H1 (cell line): ENCODE measurements around the gene PI4K2A. TPM values are rescaled to one million over a fixed set of nuclear protein-coding genes. Genes with fewer than 3 reads are reported as not detected.

Experiments used
- ASH2L ChIP-seq: fragments of 200-600, 300-600 bp; sonication (generic); IDR thresholded peaks from one replicate; pipeline ENCODE4 v1.7.1; 2017; ENCODE audit warnings: low read length
- BCL11A ChIP-seq, 2 experiments: IDR thresholded peaks; one replicate each; pipeline ENCODE4 v1.6.1; 2011; ENCODE audit warnings: low read depth in 2 of 2, low read length in 2 of 2, mild to moderate bottlenecking in 2 of 2
- CBX8 ChIP-seq: fragments of 300-800, 300-1000 bp; sonication (generic); IDR thresholded peaks from 2 replicates; pipeline ENCODE4 v1.7.1; 2016; ENCODE audit warnings: low read depth, low read length, borderline replicate concordance
- CTBP2 ChIP-seq: IDR thresholded peaks from 2 replicates; pipeline ENCODE4 v1.7.0; 2011; ENCODE audit warnings: borderline replicate concordance, mild to moderate bottlenecking, moderate library complexity, mixed read lengths, low read length; ENCODE audit not compliant: insufficient read depth, insufficient read length
- CTCF ChIP-seq, 3 experiments: IDR thresholded peaks; 1 replicate in 2 of 3; 2 replicates in 1 of 3; pipeline versions ENCODE4 v1.5.1 to v1.6.1; 2011; ENCODE audit warnings: low read length in 3 of 3, mild to moderate bottlenecking in 3 of 3, inconsistent platforms in 2 of 3, low read depth in 1 of 3, moderate library complexity in 1 of 3; ENCODE audit not compliant: insufficient read depth in 1 of 3; ENCODE audit errors: control extremely low read depth in 1 of 3
- EP300 ChIP-seq, 2 experiments: IDR thresholded peaks; 1 replicate in 1 of 2; 2 replicates in 1 of 2; pipeline ENCODE4 v1.6.1; 2011 to 2012; ENCODE audit warnings: low read depth in 2 of 2, low read length in 2 of 2, mild to moderate bottlenecking in 2 of 2, borderline replicate concordance in 1 of 2, inconsistent platforms in 1 of 2, moderate library complexity in 1 of 2
- GTF2F1 ChIP-seq: IDR thresholded peaks from 2 replicates; pipeline ENCODE4 v1.6.1; 2012; ENCODE audit warnings: low read depth, low read length, improper control_type of control experiment, borderline replicate concordance
- HDAC6 ChIP-seq: IDR thresholded peaks from one replicate; pipeline ENCODE4 v1.7.1; 2012; ENCODE audit warnings: low read depth, mild to moderate bottlenecking, inconsistent platforms, low read length, moderate library complexity
- NANOG ChIP-seq: IDR thresholded peaks from 2 replicates; pipeline ENCODE4 v1.6.1; 2011; ENCODE audit warnings: low read length, low read depth, mild to moderate bottlenecking, inconsistent platforms; ENCODE audit not compliant: insufficient read depth, poor library complexity, severe bottlenecking
- POLR2A ChIP-seq, 2 experiments: IDR thresholded peaks; 1 replicate in 1 of 2; 2 replicates in 1 of 2; pipeline ENCODE4 v1.6.1; 2011; ENCODE audit warnings: low read depth in 2 of 2, low read length in 2 of 2, mild to moderate bottlenecking in 2 of 2; ENCODE audit errors: control extremely low read depth in 1 of 2
- RBBP5 ChIP-seq: IDR thresholded peaks from 2 replicates; pipeline ENCODE4 v1.7.1; 2012; ENCODE audit warnings: low read depth, mild to moderate bottlenecking, inconsistent platforms, low read length, moderate library complexity, borderline replicate concordance
- RFX5 ChIP-seq: IDR thresholded peaks from 2 replicates; pipeline ENCODE4 v1.6.1; 2011; ENCODE audit warnings: low read depth, low read length, improper control_type of control experiment, borderline replicate concordance
- SAP30 ChIP-seq: fragments of 300-600 bp; sonication (generic); IDR thresholded peaks from 2 replicates; pipeline ENCODE4 v1.7.1; 2012; ENCODE audit warnings: low read length, moderate library complexity, mild to moderate bottlenecking, inconsistent platforms; ENCODE audit not compliant: insufficient read depth, insufficient replicate concordance
- SIRT6 ChIP-seq: IDR thresholded peaks from one replicate; pipeline ENCODE4 v1.7.1; 2012; ENCODE audit warnings: low read length, inconsistent platforms
- SIX5 ChIP-seq: IDR thresholded peaks from 2 replicates; pipeline ENCODE4 v1.6.1; 2011; ENCODE audit warnings: mild to moderate bottlenecking, low read depth, low read length
- SP1 ChIP-seq: IDR thresholded peaks from 2 replicates; pipeline ENCODE4 v1.6.1; 2011; ENCODE audit warnings: low read depth, low read length
- SUZ12 ChIP-seq: fragments of 200-600 bp; sonication (generic); IDR thresholded peaks from 2 replicates; pipeline ENCODE4 v1.6.1; 2012; ENCODE audit warnings: mild to moderate bottlenecking, inconsistent platforms, low read length, moderate library complexity, mixed read lengths
- USF2 ChIP-seq: IDR thresholded peaks from 2 replicates; pipeline ENCODE4 v1.6.1; 2011; ENCODE audit warnings: low read length, improper control_type of control experiment
- ZNF274 ChIP-seq: IDR thresholded peaks from 2 replicates; pipeline ENCODE4 v1.7.0; 2012; ENCODE audit warnings: low read length, borderline replicate concordance; ENCODE audit errors: extremely low read depth
- polyA plus RNA-seq, 7 experiments: library from polyadenylated mRNA; depleted of rRNA in 3 of 7; stranded (reverse) in 5 of 7; unstranded in 2 of 7; fragments of >200 nt in 5 of 7; fragments of 200-250 nt in 2 of 7; gene quantifications; 1 replicate in 5 of 7; 2 replicates in 1 of 7; 4 replicates in 1 of 7; pipeline versions ENCODE4 v1.2.1 to v1.2.3, GENCODE V29; 2011 to 2013; ENCODE audit warnings: missing spikeins in 2 of 7, mixed read lengths in 2 of 7
- total RNA-seq: library from RNA; stranded (reverse); fragmentation: NEBNext Ultra II Directional; extraction: Animal tissue kit (Norgen Biotek cat#: 25700); gene quantifications from 2 replicates; pipeline ENCODE4 v1.2.1, GENCODE V29; 2021

PI4K2A gene
- total and polyA plus RNA-seq, 2 of the 8 experiments (the other 6 are each of a cell fraction or from before 2014, with no cell fraction given) = 20.7 to 21.9 TPM

- TF ChIP-seq ASH2L = peak; percentile 79
- TF ChIP-seq EP300 (IDR thresholded peaks at IDR 0.05; ENCODE audit: borderline replicate concordance in 1 of 2, low read depth in 2 of 2, low read length in 2 of 2) = 0 out of 3 replicates have a peak, but pooled peaks of 1 of the 2 experiments have one; percentile 66
- no peak for TF ChIP-seq ZNF274
- TF ChIP-seq POLR2A (IDR thresholded peaks at IDR 0.05; ENCODE audit: control extremely low read depth in 1 of 2, low read depth in 2 of 2, low read length in 2 of 2) = peak in 1 of 2 experiments; percentile 40; a peak in 1 of 3 replicates
- TF ChIP-seq SAP30 = peak; percentile 90
- no peak for TF ChIP-seq USF2
- no peak for TF ChIP-seq RFX5
- TF ChIP-seq RBBP5 = peak; percentile 56; the same call in 1 of the 2 replicates
- TF ChIP-seq HDAC6 = no peak
- no peak for TF ChIP-seq CTBP2
- TF ChIP-seq SIRT6 = no peak
- peak; percentile 96 for TF ChIP-seq SP1
- no peak for TF ChIP-seq BCL11A (IDR thresholded peaks at IDR 0.05; ENCODE audit: low read depth in 2 of 2, low read length in 2 of 2)
- no peak for TF ChIP-seq CTCF (IDR thresholded peaks at IDR 0.05; ENCODE audit: control extremely low read depth in 1 of 3, insufficient read depth in 1 of 3, low read depth in 1 of 3, low read length in 3 of 3)
- no peak for TF ChIP-seq GTF2F1
- TF ChIP-seq SIX5 = peak; percentile 43
- TF ChIP-seq SUZ12 = no peak
- no peak for TF ChIP-seq CBX8
- TF ChIP-seq NANOG = no peak
These were observed 7.3 kb upstream of the PI4K2A start, which contains the start of gene MORN4 (continued) for GRCh38 chr10:97632949-97633884.
